ENCODE measurements around the gene TEX36.
"Not testable (repeated sequence)": the region's sequence is repeated elsewhere in the genome, so short reads cannot be mapped to it uniquely, and the experiment has no call there.

Gene TEX36

GRCh38 chr10:125683063-125683462 is at the start of gene TEX36:
Gene TEX36 (minus strand): TSS chr10:125683163. CDS start chr10:125682989, 174 bp downstream.
- no peak for DNase-seq

GRCh38 chr10:125727436-125727835 is 44.5 kb upstream of the TEX36 start:
- DNase-seq = no peak

DNA sequence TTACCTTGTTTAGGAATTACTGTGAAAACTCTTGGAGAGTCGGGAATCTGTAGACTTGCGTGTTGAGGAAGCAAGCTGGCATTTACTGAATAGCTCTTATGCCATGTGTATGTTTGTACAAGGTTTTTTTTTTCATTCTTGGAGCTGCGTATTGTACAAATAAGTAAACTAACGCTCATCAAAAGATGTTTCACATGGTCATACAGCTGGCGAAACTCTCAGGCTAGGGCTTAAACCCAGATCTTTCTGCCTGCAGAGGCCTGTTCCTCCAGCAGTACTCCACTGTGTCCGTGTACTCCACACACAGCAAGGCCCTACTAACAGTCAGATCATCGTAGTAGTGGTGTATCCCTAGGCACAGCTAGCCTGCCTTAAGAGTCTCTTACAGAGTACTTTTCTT is 44.0 kb upstream of the TEX36 start:
- no peak for DNase-seq

DNA sequence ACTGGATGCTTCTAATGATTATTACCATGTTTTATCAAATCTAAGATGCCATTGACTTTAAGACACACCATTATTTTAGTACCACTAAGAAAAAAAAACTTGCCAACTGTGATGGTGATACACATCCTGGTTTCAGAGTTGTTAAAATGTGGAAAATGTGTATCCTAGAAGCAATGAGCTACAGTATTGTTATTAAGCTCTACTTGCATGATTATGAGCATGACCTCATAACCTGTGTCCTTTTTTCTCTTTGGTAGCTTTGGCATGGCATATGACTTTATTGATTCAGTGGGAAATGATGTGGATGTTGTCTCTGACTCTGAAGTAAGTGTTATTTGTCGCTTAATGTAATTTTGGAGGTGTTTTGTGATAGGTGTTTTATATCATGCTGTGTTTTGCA is 39.8 kb upstream of the TEX36 start:
- DNase-seq = no peak

GRCh38 chr10:125721035-125721434 is 38.1 kb upstream of the TEX36 start:
- DNase-seq = no peak

GRCh38 chr10:125720002-125720382 is 37.0 kb upstream of the TEX36 start:
- no peak for DNase-seq

DNA sequence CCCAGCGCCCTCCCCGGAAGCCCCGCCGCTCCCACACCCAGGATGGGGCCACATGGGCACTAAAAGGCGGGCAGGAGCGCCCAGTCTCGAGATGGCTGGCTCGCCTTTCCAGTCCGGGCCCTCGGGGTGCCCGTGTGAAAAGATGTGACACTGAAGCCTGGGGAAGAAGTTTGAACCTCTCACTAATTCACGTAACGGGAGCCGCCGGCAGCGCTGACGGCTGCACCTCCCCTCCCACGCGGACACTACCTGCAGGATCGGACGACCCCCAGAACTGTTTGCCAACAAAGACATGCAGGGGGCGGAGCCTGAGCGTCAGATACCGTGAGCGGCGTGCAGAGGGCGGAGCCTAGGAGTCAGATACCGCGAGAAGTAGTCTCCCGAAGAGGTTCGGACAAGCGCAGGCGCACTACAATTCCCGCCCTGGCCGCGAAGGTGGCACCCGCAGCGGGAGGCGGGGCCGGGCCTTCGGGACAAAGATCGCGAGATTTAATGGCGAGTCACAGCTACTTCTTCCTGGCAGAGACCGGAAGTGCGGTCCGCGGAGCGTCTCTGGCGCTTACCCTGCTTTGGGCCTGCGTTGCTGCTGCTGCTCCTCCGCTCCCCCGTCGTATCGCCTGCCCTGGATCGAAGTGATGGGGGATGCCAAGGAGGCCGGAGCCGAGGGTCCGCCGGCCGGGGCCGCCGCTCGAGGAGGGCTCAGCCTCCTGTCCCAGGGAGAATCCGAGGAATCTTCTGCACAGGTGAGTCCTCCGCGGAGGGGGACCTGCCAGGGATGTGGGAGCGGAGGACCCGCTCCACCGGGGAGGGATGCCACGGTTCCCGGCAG is 36.4 kb upstream of the TEX36 start, which contains the start of gene EDRF1:
EDRF1 (plus strand) TSS at position 537 of the 829 bp plus-strand sequence; CDS start at position 636, 99 bp downstream.
- DNase-seq = peak; percentile 97

- not testable (repeated sequence) for DNase-seq
Measured at GRCh38 chr10:125714728-125715127, 31.8 kb upstream of the TEX36 start.

GRCh38 chr10:125711110-125711750 is 28.3 kb upstream of the TEX36 start:
- no peak for DNase-seq

DNA sequence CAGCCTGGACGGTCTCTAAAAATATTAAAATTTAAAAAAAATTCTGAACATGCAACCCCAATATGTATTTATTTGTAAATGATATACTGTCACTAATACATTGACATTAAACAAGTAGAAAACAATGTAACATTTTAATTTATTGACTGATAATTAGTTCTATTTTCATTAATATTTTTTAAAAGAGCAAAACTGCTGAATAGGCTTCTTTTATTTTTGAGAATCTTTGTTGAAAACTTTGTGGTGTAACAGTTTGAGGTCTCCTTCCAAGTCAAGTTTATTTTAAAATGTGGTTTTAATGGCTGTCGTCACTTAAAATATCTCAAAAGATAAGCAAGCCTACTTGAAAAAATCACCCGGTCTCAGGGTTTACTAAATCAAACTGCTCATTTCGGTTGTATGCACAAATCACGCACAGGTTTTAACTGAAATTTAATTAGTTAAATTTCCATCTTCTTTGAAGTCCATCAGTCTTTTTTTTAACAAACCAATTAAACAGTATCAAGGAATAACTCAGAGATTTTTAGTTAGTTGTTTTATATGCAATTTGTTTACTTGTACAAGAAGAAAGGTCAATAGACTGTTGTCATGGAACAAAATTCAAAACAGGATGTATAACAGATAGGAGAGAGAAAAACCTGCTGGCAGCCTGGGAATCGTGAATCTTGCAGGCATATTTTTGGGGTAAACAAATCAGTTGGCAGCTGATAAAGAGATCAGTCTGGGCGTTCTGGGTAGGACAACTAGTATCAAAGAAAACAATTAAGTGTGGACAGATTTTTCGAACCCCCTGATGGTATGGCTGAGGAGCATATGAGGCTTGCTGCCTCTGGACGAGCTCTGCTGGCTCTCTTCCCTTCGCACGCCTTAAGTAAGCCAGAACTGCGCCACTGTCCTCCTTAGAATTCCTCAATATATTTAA is 26.9 kb upstream of the TEX36 start:
- DNase-seq = no peak

DNA sequence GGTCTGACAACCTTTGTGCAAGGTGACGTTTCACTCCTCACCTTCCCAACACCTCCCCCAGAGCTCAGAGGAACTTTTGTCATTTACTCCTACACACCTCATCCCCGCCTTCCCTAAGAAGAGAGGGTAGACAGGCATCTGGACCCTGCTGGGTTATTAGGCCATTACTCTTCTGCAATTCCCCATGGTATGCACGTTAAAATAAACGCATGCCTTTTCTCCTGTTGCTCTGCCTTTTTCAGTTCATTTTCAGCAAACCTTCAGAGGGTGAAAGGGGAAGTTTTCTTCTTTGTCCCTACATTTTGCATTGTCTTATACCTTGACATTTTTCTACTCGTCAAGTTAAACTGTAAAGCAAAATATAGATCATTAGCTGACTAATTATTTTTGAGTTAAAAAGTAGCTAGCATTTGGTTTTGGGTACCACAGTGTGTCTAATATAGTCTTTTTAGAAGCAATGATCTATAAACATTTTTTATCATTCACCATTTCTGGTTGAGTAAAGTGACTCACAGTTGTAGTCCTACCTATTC is 26.1 kb upstream of the TEX36 start:
- DNase-seq = no peak

DNA sequence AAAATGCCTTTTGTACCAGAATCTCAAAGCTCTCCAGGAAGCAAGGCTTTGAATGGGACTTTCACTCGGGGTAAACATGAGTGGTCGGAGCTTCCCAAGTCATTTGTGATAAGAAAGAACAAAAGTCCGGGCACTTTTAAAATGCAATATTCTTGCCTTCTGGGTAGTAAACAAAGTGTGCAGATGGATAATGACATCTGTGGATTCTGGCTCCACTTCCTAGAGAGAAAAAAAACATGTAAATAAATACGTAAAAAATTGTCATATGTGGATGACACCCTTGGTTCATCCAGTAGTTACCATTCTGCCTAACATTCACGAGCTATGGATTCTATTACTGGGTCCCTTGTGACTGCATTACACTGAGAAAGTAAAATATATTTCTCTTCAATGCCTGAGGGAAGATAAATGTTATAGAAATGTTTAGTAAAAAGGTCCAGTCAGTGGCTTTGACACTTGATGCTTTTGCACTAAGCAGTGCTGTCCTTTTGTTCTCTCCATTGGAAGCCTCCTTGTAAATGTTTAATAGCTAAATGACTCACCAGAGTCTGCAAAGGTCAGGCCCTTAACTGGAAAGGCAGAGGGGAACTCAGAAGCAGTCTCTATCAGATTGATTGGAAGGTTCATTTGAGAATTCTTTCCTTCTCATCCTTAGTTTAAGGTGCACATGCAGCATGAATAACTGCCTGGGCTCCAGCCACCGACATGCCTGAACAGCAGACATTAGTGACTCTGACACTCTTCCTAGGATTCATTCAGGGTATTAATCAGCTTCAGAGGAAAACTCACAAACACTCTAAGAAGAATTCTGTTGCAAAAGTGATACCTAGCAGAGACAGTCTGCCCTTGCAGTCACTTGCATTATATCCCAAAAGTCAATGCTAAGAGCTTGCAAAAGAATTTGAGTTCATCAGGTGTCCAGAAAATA is 24.8 kb upstream of the TEX36 start:
- no peak for DNase-seq

DNA sequence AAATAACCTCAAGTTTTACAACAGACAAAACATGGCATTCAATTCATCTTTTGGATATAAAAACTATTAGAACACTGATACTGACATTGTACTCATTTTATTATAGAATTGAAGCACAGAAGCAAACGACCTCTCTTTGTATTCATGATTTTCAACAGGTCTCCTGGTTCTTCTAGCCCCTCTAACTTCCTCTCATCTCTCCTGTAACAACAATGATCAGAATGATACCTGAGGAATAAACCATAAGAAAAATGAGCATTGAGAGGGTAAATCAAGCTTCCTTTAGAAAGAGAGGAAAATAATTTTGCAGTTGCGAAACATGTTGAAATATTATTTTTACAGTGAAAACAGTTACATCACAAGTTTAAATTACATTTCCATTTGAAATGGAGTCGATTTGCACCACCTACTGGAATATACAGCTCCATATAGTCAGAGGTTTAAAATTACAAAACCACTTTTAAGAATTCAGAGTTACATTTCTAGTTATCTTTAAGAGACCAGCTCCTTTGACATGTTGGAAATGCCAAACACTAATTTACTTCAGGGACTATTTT is 17.5 kb upstream of the TEX36 start:
- no peak for DNase-seq

- DNase-seq = no peak
Measured at GRCh38 chr10:125699562-125700143, 16.7 kb upstream of the TEX36 start.

GRCh38 chr10:125698481-125698998 is 15.6 kb upstream of the TEX36 start:
- DNase-seq = no peak

DNA sequence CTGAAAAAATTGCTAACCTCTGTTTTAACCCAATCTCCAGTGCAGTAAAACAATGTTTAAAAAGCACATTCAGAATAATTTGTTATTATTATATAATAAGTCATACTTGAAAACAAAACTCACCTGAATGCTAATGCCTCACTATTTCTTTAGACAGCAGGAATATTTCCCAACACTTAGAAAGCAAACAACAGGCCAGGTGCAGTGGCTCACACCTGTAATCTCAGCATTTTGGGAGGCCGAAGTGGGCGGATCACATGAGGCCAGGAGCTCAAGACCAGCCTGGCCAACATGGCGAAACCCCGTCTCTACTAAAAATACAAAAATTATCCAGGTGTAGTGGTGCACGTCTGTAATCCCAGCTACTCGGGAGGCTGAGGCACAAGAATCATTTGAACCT is 13.9 kb upstream of the TEX36 start:
- not testable (repeated sequence) for DNase-seq

DNA sequence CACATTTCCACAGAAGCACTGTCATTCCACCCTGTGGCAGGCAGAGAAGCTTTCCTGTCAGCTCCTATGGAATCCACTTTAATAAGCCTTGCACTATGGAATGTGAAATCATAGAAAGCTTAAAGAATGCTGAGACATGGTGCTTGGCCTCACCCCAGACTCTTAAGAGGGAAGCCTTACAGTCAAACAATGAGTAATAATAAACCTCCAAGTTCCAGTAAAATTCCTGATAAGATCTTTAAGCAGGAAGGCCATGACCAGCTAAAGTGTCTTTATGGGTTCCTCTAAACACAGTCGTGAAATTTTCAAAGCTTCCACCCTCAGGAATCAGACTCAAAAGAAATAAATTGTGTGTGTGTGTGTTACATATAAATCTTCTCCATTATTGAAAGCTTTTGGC is 11.9 kb upstream of the TEX36 start:
- no peak for DNase-seq

GRCh38 chr10:125693524-125693847 is 10.5 kb upstream of the TEX36 start:
- DNase-seq = no peak

GRCh38 chr10:125692601-125693523 is 9.9 kb upstream of the TEX36 start:
- DNase-seq = no peak

GRCh38 chr10:125692196-125692595 is 9.2 kb upstream of the TEX36 start:
- DNase-seq = no peak

All from GF-D8 (cell line).